Gastroesophageal sphincter (tissue), 4 donors: Measurements from ENCODE around the gene PSMF1. TPM values are rescaled to one million over a fixed set of nuclear protein-coding genes. Genes with fewer than 3 reads are reported as not detected.

Source experiments
- ATAC-seq: fragments of 150-250 bp; one replicate; pipeline ENCODE4 v1.9.1; 2016; ENCODE audit warnings: mild to moderate bottlenecking, moderate library complexity
- H3K27ac ChIP-seq, 4 donors: fragments of 200-600 bp; sonication (generic) in 3 of 4; 1 replicate in 3 of 4; 2 replicates in 1 of 4; pipeline ENCODE4 v1.5.1; 2016 to 2019
- H3K27me3 ChIP-seq: fragments of 200-600 bp; sonication (generic); one replicate; pipeline ENCODE4 v1.5.1; 2019
- H3K36me3 ChIP-seq, 2 donors: fragments of 200-600 bp; sonication (generic); one replicate each; pipeline ENCODE4 v1.5.1; 2019; ENCODE audit warnings: control low read depth in 1 of 2
- H3K4me1 ChIP-seq, 3 donors: fragments of 200-600 bp; sonication (generic); 1 replicate in 2 of 3; 2 replicates in 1 of 3; pipeline ENCODE4 v1.5.1; 2016 to 2019; ENCODE audit warnings: control low read depth in 2 of 3
- H3K4me3 ChIP-seq, 2 donors: fragments of 200-600 bp; sonication (generic); one replicate each; pipeline ENCODE4 v1.5.1; 2019; ENCODE audit warnings: mild to moderate bottlenecking in 1 of 2, moderate library complexity in 1 of 2
- H3K9me3 ChIP-seq, 3 donors: fragments of 200-600 bp; sonication (generic); one replicate each; pipeline ENCODE4 v1.5.1; 2017 to 2019; ENCODE audit warnings: control low read depth in 2 of 3
- EP300 ChIP-seq: sonication (generic); formaldehyde crosslinking; IDR thresholded peaks from one replicate; pipeline ENCODE4 v1.6.1; 2017; ENCODE audit warnings: antibody characterized with exemption, mild to moderate bottlenecking
- POLR2A ChIP-seq, 2 donors: fragments of 450-650 bp; IDR thresholded peaks; one replicate each; pipeline ENCODE4 v1.6.1; 2017; ENCODE audit warnings: antibody characterized with exemption in 2 of 2, mild to moderate bottlenecking in 2 of 2, moderate library complexity in 1 of 2
- POLR2AphosphoS5 ChIP-seq: sonication (generic); formaldehyde crosslinking; IDR thresholded peaks from one replicate; pipeline ENCODE4 v1.6.1; 2017; ENCODE audit warnings: antibody characterized with exemption
- WGBS, 2 donors: methylation state at CpG; one replicate each; pipeline ENCODE4 v1.1.5; 2018; ENCODE audit warnings: low coverage in 1 of 2; 5-methylcytosine and 5-hydroxymethylcytosine counted together
- total RNA-seq, 4 donors: library from RNA; depleted of rRNA; stranded (reverse); fragments of >200 nt; gene quantifications; one replicate each; pipeline ENCODE4 v1.1.0, GENCODE V29; 2016
- TF ChIP-seq, protein P1 (sequence below), 4 experiments: fragments of 200-600 bp in 2 of 4; fragments of 450-650 bp in 2 of 4; sonication (generic) in 1 of 4; IDR thresholded peaks; one replicate each; pipeline ENCODE4 v1.5.1; 2017 to 2019; ENCODE audit warnings: antibody characterized with exemption in 4 of 4, mild to moderate bottlenecking in 2 of 4, moderate library complexity in 2 of 4

PSMF1 gene
- total RNA-seq, 4 donors from 2014 or later = 99.6 to 118 (median 116) TPM

DNA sequence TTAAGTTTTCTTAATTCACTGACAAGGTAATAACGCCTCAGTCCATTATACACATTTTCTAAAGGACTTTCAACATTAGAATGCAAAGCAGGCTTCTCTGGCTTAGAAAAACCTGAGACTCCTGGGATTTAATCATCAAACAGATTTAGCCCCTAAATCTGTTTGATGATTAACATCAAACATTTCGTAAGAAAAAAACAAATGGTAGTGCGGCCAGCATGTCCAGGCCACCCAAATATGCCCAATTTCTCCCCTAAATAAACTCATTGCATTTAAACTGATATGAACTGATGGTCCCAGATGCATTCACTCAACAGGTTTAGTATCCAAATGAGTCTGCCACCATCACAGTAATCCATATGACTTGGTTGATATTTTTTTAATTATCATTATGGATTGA, 60.2 kb downstream of the PSMF1 start:
- peaks cover 0 to 57% of the 10 kb centered on the region in 2 donors for H3K36me3 ChIP-seq
- WGBS, 2 donors = 64 to 92% methylated on average over 3 of the region's 3 CpGs
- no peaks in the 10 kb centered on the region for H3K4me1 ChIP-seq
- H3K27ac ChIP-seq = no peak overlapping the region
- H3K9me3 ChIP-seq = no peaks in the 10 kb centered on the region
- ATAC-seq = no peak
- no peak overlapping the region for H3K4me3 ChIP-seq
- TF ChIP-seq, protein P1, sequence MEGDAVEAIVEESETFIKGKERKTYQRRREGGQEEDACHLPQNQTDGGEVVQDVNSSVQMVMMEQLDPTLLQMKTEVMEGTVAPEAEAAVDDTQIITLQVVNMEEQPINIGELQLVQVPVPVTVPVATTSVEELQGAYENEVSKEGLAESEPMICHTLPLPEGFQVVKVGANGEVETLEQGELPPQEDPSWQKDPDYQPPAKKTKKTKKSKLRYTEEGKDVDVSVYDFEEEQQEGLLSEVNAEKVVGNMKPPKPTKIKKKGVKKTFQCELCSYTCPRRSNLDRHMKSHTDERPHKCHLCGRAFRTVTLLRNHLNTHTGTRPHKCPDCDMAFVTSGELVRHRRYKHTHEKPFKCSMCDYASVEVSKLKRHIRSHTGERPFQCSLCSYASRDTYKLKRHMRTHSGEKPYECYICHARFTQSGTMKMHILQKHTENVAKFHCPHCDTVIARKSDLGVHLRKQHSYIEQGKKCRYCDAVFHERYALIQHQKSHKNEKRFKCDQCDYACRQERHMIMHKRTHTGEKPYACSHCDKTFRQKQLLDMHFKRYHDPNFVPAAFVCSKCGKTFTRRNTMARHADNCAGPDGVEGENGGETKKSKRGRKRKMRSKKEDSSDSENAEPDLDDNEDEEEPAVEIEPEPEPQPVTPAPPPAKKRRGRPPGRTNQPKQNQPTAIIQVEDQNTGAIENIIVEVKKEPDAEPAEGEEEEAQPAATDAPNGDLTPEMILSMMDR (IDR thresholded peaks at IDR 0.05) = no peak
- peaks cover 3% of the 10 kb centered on the region for H3K27me3 ChIP-seq

DNA sequence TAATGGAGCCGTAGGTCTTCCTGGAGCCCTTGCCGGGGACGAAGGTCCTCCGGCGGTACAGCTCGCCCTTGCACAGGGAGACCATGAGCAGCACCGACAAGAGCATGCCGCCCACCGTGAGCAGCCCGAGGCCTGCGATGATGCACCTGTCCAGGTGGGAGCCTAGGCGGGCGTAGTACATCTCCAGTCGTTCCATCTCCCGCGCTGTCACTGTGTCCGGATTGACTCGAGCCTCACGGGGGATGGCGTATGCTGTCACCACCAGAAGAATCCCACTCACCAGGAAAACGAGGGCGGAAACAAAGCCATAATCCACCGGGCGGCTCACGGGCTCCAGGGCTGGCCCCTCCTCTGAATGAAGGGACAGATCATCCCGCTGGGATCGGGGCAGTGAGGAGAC, 62.5 kb downstream of the PSMF1 start:
- WGBS, 2 donors = 97 to 100% methylated on average over 4 to 5 of the region's 27 CpGs
- H3K36me3 ChIP-seq = peaks cover 0 to 34% of the 10 kb centered on the region in 2 donors

DNA sequence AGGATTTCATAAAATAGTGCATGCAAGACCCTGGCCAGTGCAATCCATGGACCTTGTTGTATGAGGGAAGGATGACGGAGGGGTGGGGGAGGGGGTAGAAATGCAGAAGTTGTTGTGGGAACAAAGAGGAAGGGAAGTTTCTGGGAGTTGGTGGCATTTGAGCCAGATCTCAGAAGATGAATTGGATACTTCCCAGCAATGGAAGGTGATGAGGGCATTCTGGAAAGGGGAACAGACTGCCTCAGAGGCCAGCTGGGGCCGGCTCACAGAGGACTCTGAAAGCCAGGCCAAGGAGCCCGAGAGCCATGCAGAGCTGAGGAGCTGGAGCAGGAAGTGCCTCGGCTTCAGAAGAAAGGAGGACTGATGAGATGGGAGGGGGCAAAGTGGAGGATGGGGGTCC, 63.7 kb downstream of the PSMF1 start:
- TF ChIP-seq POLR2A (IDR thresholded peaks at IDR 0.05) = no peak
- no peak for TF ChIP-seq EP300
- no peak for TF ChIP-seq POLR2AphosphoS5
- TF ChIP-seq, protein P1 (IDR thresholded peaks at IDR 0.05) = no peak
- peaks cover 0 to 18% (median 10%) of the 10 kb centered on the region in 3 donors for H3K4me1 ChIP-seq
- WGBS, 2 donors = 20 to 49% methylated on average over 1 to 4 of the region's 4 CpGs
- H3K27ac ChIP-seq = no peak overlapping the region
- H3K36me3 ChIP-seq = peaks cover 0 to 22% of the 10 kb centered on the region in 2 donors
- no peak for ATAC-seq
- H3K9me3 ChIP-seq = no peaks in the 10 kb centered on the region
- no peak overlapping the region for H3K4me3 ChIP-seq
- peaks cover 38% of the 10 kb centered on the region for H3K27me3 ChIP-seq

More for the DNA sequence above, 62.5 kb downstream of the PSMF1 start:
- H3K4me3 ChIP-seq = no peak overlapping the region
- no peak overlapping the region for H3K27ac ChIP-seq
- TF ChIP-seq POLR2AphosphoS5 = no peak
- no peak for TF ChIP-seq EP300
- TF ChIP-seq, protein P1 (IDR thresholded peaks at IDR 0.05) = no peak
- TF ChIP-seq POLR2A (IDR thresholded peaks at IDR 0.05) = no peak
- no peaks in the 10 kb centered on the region for H3K9me3 ChIP-seq
- H3K27me3 ChIP-seq = peaks cover 26% of the 10 kb centered on the region
- ATAC-seq = no peak
- H3K4me1 ChIP-seq = peaks cover 0 to 17% (median 10%) of the 10 kb centered on the region in 3 donors

DNA sequence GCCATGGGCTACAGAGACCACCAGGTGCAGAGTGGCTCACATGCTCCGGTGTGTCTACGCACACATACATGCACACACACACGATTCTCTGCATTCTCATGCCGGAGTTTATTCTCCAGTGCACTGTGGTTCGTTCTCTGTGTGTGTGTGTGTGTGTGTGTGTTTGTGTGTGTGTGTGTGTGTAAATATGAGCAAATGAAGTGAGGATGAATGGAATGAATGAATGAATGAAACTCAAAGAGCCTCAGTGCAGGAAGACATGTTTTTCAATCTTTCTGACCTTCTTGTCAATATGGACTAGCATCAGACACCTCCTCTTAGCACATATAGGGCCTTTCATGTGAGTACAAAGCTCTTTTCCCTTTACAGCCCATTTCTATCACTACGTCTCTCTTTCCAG, 64.8 kb downstream of the PSMF1 start:
- WGBS, 2 donors = 55 to 73% methylated on average over 3 to 5 of the region's 6 CpGs
- no peak overlapping the region for H3K4me3 ChIP-seq

DNA sequence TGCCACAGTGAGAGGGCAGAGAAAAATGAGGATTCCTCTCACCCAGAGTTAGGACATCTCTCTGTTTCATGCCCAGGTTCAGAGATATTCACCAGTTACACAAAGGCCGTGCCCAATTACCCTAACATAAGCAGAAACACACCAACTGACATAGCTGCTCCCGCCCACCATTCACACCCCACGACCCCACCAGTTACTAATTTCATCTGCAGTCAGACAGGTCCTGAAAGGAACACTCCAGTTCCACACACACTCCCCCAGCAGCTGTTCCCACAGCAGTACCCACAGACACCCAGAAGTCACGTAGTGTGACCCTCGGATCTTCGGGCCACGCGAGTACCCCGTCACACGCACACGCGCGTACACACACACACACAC, 65.8 kb downstream of the PSMF1 start:
- 10 to 21% methylated on average over 2 to 3 of the region's 13 CpGs for WGBS, 2 donors
- Histone ChIP-seq H3K9me3 (no peaks in the 10 kb centered on the region), H3K4me1 (peaks cover 0 to 18% (median 10%) of the 10 kb centered on the region in 3 donors), H3K27me3 (peaks cover 38% of the 10 kb centered on the region), H3K36me3 (peaks cover 0 to 7% of the 10 kb centered on the region in 2 donors), H3K4me3 (peak overlapping the region in 1 of 2 donors; percentile 54), H3K27ac (no peak overlapping the region)
- no peak for ATAC-seq
- TF ChIP-seq POLR2AphosphoS5 (no peak), POLR2A (IDR thresholded peaks at IDR 0.05) (no peak), EP300 (no peak)
- TF ChIP-seq, protein P1 (IDR thresholded peaks at IDR 0.05) = no peak

More for the DNA sequence above, 64.8 kb downstream of the PSMF1 start:
- no peak for TF ChIP-seq POLR2AphosphoS5
- TF ChIP-seq POLR2A (IDR thresholded peaks at IDR 0.05) = no peak
- no peak for TF ChIP-seq EP300
- TF ChIP-seq, protein P1 (IDR thresholded peaks at IDR 0.05) = no peak
- Histone ChIP-seq H3K9me3 (no peaks in the 10 kb centered on the region), H3K36me3 (peaks cover 0 to 12% of the 10 kb centered on the region in 2 donors), H3K27me3 (peaks cover 38% of the 10 kb centered on the region), H3K4me1 (peaks cover 0 to 18% (median 10%) of the 10 kb centered on the region in 3 donors), H3K27ac (no peak overlapping the region)
- no peak for ATAC-seq
